Liver (tissue), 3 donors: ENCODE data around the gene MUC6.

Experiments used
- EGR1 ChIP-seq, 2 donors: IDR thresholded peaks; 2 replicates each; pipeline ENCODE4 v1.6.1; 2016 to 2018; ENCODE audit warnings: antibody characterized with exemption in 2 of 2, low read depth in 2 of 2
- FOXA1 ChIP-seq: IDR thresholded peaks from 2 replicates; pipeline ENCODE4 v1.6.1; 2016; ENCODE audit warnings: antibody characterized with exemption
- GABPA ChIP-seq, 2 donors: IDR thresholded peaks in 1 of 2; conservative IDR thresholded peaks in 1 of 2; 2 replicates each; pipeline ENCODE4 v1.6.1; 2016; ENCODE audit warnings: antibody characterized with exemption in 2 of 2, mild to moderate bottlenecking in 1 of 2, moderate library complexity in 1 of 2
- JUND ChIP-seq, 2 donors: IDR thresholded peaks; 2 replicates each; pipeline ENCODE4 v1.6.1; 2016; ENCODE audit warnings: antibody characterized with exemption in 2 of 2
- RAD21 ChIP-seq, 2 donors: IDR thresholded peaks; 2 replicates each; pipeline ENCODE4 v1.6.1; 2016; ENCODE audit warnings: antibody characterized with exemption in 2 of 2, mild to moderate bottlenecking in 2 of 2
- RXRA ChIP-seq, 2 donors: IDR thresholded peaks; 2 replicates each; pipeline ENCODE4 v1.6.1; 2017 to 2018; ENCODE audit warnings: antibody characterized with exemption in 2 of 2, mild to moderate bottlenecking in 1 of 2
- SP1 ChIP-seq: IDR thresholded peaks from 2 replicates; pipeline ENCODE4 v1.6.1; 2018; ENCODE audit warnings: antibody characterized with exemption, mild to moderate bottlenecking
- TAF1 ChIP-seq: conservative IDR thresholded peaks from 2 replicates; pipeline ENCODE4 v1.6.1; 2016; ENCODE audit warnings: antibody characterized with exemption, mild to moderate bottlenecking
- TF ChIP-seq, protein P1 (sequence below): fragments of 150-350 bp; IDR thresholded peaks from 2 replicates; pipeline ENCODE4 v1.5.1; 2017; ENCODE audit warnings: improper control_type of control experiment, low read depth, low read length; ENCODE audit not compliant: missing input control
- TF ChIP-seq, protein P2 (sequence below): IDR thresholded peaks from 2 replicates; pipeline ENCODE4 v1.6.1; 2016; ENCODE audit warnings: antibody characterized with exemption, mild to moderate bottlenecking
- TF ChIP-seq, protein P3 (sequence below): IDR thresholded peaks from 2 replicates; pipeline ENCODE4 v1.6.1; 2016; ENCODE audit warnings: antibody characterized with exemption
- TF ChIP-seq, protein P4 (sequence below): IDR thresholded peaks from 2 replicates; pipeline ENCODE4 v1.6.1; 2016; ENCODE audit warnings: antibody characterized with exemption
- donor health status: healthy.
- donor health status: healthy.

DNA sequence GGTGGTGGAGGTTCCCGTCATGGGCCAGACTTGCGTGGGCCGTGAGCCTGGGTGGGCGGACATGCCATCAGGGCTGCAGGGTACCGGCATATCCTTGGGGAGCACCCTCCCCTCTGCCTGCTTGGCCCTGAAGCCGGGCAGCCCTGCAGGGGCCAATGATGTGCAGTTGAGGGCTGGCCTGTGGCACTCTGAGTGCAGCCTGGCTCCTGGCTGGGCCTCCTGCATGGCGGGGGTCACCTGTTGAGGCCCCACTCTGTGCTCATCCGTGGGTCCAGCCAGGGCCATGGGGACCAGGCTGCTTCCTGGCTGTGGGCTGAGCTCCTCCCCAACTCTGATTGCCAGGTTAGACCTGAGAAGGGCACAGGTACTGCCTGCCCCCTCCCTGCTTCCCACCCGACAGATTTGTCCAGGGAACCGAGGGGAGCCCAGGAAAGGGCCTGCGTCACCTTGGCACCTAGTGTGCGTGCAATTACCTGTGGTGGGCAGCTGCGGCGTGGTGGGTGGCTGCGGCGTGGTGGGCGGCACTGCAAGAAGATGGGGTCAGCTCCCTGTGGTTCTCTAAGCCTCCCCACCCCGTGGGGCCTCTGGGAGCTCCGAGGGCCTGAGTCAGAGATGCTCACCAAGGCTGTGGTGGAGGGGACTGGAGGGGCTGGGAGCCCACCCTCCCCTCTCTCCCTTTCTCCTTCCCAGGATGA is 16.2 kb downstream of the MUC6 start:
- TF ChIP-seq, protein P1, sequence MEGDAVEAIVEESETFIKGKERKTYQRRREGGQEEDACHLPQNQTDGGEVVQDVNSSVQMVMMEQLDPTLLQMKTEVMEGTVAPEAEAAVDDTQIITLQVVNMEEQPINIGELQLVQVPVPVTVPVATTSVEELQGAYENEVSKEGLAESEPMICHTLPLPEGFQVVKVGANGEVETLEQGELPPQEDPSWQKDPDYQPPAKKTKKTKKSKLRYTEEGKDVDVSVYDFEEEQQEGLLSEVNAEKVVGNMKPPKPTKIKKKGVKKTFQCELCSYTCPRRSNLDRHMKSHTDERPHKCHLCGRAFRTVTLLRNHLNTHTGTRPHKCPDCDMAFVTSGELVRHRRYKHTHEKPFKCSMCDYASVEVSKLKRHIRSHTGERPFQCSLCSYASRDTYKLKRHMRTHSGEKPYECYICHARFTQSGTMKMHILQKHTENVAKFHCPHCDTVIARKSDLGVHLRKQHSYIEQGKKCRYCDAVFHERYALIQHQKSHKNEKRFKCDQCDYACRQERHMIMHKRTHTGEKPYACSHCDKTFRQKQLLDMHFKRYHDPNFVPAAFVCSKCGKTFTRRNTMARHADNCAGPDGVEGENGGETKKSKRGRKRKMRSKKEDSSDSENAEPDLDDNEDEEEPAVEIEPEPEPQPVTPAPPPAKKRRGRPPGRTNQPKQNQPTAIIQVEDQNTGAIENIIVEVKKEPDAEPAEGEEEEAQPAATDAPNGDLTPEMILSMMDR = no peak
- TF ChIP-seq RAD21 (IDR thresholded peaks at IDR 0.05) = no peak
- TF ChIP-seq EGR1 (IDR thresholded peaks at IDR 0.05; ENCODE audit: low read depth in 2 of 2) = no peak
- TF ChIP-seq, protein P2, sequence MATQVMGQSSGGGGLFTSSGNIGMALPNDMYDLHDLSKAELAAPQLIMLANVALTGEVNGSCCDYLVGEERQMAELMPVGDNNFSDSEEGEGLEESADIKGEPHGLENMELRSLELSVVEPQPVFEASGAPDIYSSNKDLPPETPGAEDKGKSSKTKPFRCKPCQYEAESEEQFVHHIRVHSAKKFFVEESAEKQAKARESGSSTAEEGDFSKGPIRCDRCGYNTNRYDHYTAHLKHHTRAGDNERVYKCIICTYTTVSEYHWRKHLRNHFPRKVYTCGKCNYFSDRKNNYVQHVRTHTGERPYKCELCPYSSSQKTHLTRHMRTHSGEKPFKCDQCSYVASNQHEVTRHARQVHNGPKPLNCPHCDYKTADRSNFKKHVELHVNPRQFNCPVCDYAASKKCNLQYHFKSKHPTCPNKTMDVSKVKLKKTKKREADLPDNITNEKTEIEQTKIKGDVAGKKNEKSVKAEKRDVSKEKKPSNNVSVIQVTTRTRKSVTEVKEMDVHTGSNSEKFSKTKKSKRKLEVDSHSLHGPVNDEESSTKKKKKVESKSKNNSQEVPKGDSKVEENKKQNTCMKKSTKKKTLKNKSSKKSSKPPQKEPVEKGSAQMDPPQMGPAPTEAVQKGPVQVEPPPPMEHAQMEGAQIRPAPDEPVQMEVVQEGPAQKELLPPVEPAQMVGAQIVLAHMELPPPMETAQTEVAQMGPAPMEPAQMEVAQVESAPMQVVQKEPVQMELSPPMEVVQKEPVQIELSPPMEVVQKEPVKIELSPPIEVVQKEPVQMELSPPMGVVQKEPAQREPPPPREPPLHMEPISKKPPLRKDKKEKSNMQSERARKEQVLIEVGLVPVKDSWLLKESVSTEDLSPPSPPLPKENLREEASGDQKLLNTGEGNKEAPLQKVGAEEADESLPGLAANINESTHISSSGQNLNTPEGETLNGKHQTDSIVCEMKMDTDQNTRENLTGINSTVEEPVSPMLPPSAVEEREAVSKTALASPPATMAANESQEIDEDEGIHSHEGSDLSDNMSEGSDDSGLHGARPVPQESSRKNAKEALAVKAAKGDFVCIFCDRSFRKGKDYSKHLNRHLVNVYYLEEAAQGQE = no peak
- no peak for TF ChIP-seq GABPA (IDR thresholded peaks at IDR 0.05 in 1 of 2, conservative IDR thresholded peaks at IDR 0.05 in 1 of 2)
- TF ChIP-seq, protein P3, sequence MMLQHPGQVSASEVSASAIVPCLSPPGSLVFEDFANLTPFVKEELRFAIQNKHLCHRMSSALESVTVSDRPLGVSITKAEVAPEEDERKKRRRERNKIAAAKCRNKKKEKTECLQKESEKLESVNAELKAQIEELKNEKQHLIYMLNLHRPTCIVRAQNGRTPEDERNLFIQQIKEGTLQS = no peak
- no peak for TF ChIP-seq FOXA1
- no peak for TF ChIP-seq RXRA (IDR thresholded peaks at IDR 0.05)
- no peak for TF ChIP-seq SP1
- TF ChIP-seq, protein P4, sequence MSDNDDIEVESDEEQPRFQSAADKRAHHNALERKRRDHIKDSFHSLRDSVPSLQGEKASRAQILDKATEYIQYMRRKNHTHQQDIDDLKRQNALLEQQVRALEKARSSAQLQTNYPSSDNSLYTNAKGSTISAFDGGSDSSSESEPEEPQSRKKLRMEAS = no peak
- TF ChIP-seq JUND (IDR thresholded peaks at IDR 0.05) = no peak
- TF ChIP-seq TAF1 = no peak
